Endothelial cell (in vitro differentiated cells): ENCODE data around the gene STK10. TPM values are rescaled to one million over a fixed set of nuclear protein-coding genes. Genes with fewer than 3 reads are reported as not detected.

ENCODE experiments used
- DNase-seq: peaks from one replicate; pipeline ENCODE4 v3.0.0; 2021; ENCODE audit warnings: low spot score
- H3K27ac Mint-ChIP-seq: one replicate; pipeline ENCODE4 v1.8.0; 2021; ENCODE audit warnings: mixed read lengths, inconsistent platforms; ENCODE audit not compliant: unreplicated experiment
- H3K27me3 Mint-ChIP-seq: one replicate; pipeline ENCODE4 v1.8.0; 2021; ENCODE audit warnings: mild to moderate bottlenecking, moderate library complexity, mixed read lengths, inconsistent platforms; ENCODE audit not compliant: unreplicated experiment
- H3K36me3 Mint-ChIP-seq: one replicate; pipeline ENCODE4 v1.8.0; 2021; ENCODE audit warnings: mild to moderate bottlenecking, low read depth, mixed read lengths, inconsistent platforms; ENCODE audit not compliant: unreplicated experiment
- H3K4me1 Mint-ChIP-seq: one replicate; pipeline ENCODE4 v1.8.0; 2021; ENCODE audit warnings: mild to moderate bottlenecking, mixed read lengths, inconsistent platforms; ENCODE audit not compliant: unreplicated experiment
- H3K4me3 Mint-ChIP-seq: one replicate; pipeline ENCODE4 v1.8.0; 2021; ENCODE audit warnings: mild to moderate bottlenecking, mixed read lengths, inconsistent platforms; ENCODE audit not compliant: unreplicated experiment
- H3K9me3 Mint-ChIP-seq: one replicate; pipeline ENCODE4 v1.8.0; 2021; ENCODE audit warnings: mixed read lengths, inconsistent platforms; ENCODE audit not compliant: unreplicated experiment
- CTCF ChIP-seq: fragments of 200-600 bp; sonication (generic); IDR thresholded peaks from one replicate; pipeline ENCODE4 v1.5.0; 2021; ENCODE audit warnings: antibody characterized with exemption; ENCODE audit not compliant: unreplicated experiment
- total RNA-seq: library from RNA; stranded (reverse); fragmentation: NEBNext Ultra II Directional; extraction: Animal tissue kit (Norgen Biotek cat#: 25700); gene quantifications from one replicate; pipeline ENCODE4 v1.2.1, GENCODE V29; 2021; ENCODE audit not compliant: unreplicated experiment

STK10 gene
- total RNA-seq, 1 donor from 2014 or later = 69.3 TPM

- H3K4me1 Mint-ChIP-seq = peaks cover 41% of the 10 kb centered on the region
- H3K4me3 Mint-ChIP-seq = peak overlapping the region; percentile 31
- peaks cover 37% of the 10 kb centered on the region for H3K36me3 Mint-ChIP-seq
- DNase-seq = peak; percentile 46
- peak overlapping the region; percentile 81 for H3K27ac Mint-ChIP-seq
- peaks cover 9% of the 10 kb centered on the region for H3K27me3 Mint-ChIP-seq
- no peaks in the 10 kb centered on the region for H3K9me3 Mint-ChIP-seq
- TF ChIP-seq CTCF = no peak
These were observed 85.0 kb downstream of the STK10 start for GRCh38 chr5:172102913-172103626.

DNA sequence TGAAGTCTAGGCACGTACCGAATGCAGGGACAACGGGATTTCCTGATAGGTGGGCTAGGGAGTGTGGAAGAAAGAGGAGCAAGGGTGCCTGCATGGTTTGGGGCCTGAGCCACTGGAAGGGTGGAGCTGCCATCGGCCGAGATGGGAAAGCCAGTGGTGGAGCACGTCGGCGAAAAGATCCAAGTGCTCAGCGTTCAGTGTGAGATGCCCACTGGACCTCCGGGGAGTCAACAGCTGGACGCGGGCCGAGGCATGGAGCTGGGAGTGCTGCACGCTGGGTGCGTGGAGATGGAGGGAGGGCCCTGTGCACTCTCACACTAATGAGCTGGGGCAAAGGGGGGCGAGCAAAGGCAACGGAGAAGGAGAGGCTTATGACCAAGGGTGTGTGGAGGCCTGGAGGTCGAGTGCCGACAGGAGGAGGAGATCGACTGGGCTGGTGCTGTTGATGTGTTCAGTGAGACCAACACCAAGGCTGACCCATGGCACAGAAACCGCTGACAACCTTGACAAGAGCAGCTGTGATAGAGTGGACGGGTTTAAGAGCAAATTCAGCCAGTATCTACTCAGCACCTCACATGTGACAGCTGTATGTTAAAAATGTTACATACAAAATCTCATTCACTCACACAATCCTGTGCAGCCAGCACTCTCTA is 85.7 kb downstream of the STK10 start:
- H3K27ac Mint-ChIP-seq = peak overlapping the region; percentile 61
- H3K27me3 Mint-ChIP-seq = peaks cover 8% of the 10 kb centered on the region
- no peaks in the 10 kb centered on the region for H3K9me3 Mint-ChIP-seq
- H3K4me1 Mint-ChIP-seq = peaks cover 35% of the 10 kb centered on the region
- H3K4me3 Mint-ChIP-seq = peak overlapping the region; percentile 60
- H3K36me3 Mint-ChIP-seq = peaks cover 44% of the 10 kb centered on the region
- DNase-seq = no peak
- TF ChIP-seq CTCF = no peak

- Mint-ChIP-seq H3K36me3 (peaks cover 39% of the 10 kb centered on the region), H3K27me3 (peaks cover 8% of the 10 kb centered on the region), H3K4me1 (peaks cover 29% of the 10 kb centered on the region), H3K9me3 (no peaks in the 10 kb centered on the region), H3K4me3 (peak overlapping the region; percentile 82), H3K27ac (peak overlapping the region; percentile 61)
- DNase-seq = no peak
- no peak for TF ChIP-seq CTCF
These were observed 86.3 kb downstream of the STK10 start for GRCh38 chr5:172101547-172102217.

DNA sequence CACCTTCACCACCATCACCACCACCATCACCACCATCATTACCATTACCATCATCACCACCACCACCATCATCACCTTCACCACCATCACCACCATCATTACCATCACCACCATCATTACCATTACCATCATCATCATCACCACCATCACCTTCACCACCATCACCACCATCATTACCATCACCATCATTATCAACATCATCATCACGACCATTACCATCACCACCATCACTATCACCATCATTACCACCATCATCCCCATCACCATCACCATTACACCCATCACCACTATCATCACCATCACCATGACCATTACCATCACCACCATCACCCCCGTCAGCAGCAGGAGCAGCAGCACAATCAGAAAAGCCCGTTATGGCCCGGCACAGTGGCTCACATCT is 89.1 kb downstream of the STK10 start:
- H3K27ac Mint-ChIP-seq = no peak overlapping the region
- peaks cover 21% of the 10 kb centered on the region for H3K4me1 Mint-ChIP-seq
- peak overlapping the region; percentile 5 for H3K4me3 Mint-ChIP-seq
- peaks cover 33% of the 10 kb centered on the region for H3K36me3 Mint-ChIP-seq
- DNase-seq = no peak
- H3K9me3 Mint-ChIP-seq = no peaks in the 10 kb centered on the region
- no peak for TF ChIP-seq CTCF
- H3K27me3 Mint-ChIP-seq = peaks cover 5% of the 10 kb centered on the region
